NCI-H1694 (cell line): ENCODE data around the gene NLRP3.

Experiments
- DNase-seq: peaks from one replicate; lab custom pipeline; 2025; lab: John Stamatoyannopoulos, UW

NLRP3 gene

DNA sequence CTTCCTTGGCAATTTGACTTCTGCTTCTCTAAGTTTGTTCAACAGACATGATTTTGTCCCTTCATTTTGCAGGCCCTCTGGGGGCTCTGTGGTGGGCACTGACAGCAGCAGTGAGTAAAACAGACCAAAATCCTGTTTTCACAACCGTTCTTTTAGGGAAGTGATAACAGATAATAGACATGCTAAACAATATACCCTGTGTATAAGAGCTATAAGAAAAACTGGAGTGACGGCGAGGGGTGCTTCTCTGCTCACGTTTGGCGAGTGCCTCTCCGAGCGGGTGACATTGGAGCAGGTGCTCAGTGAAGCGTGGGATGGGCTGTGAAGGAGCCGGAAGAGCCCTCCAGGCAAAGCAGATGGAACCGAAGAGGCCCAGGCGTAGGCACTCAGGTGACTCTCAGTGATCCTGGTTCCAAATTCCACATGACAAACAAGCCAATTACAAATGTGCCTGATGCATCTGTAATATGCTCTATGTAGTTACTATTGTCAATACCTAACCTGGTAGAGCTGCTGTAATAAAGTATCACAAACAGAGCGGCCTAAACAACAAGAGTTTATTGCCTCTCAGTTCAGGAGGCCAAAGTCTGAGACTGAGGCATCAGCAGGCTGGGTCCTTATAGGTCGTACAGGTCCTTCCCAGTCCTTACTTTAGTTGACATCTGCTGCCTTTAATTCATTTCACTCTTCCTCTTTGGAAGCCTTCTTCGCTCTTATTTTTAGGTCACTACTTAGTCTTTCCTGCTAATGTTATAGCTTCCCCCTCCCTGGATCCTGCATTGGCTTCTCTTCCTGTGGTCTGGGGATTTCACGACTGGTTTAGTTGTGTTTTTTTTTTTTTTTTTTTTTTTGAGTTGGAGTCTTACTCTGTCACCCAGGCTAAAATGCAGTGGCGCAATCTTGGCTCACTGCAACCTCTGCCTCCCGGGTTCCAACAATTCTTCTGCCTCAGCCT is 21.9 kb downstream of the NLRP3 start:
- no peak for DNase-seq

DNA sequence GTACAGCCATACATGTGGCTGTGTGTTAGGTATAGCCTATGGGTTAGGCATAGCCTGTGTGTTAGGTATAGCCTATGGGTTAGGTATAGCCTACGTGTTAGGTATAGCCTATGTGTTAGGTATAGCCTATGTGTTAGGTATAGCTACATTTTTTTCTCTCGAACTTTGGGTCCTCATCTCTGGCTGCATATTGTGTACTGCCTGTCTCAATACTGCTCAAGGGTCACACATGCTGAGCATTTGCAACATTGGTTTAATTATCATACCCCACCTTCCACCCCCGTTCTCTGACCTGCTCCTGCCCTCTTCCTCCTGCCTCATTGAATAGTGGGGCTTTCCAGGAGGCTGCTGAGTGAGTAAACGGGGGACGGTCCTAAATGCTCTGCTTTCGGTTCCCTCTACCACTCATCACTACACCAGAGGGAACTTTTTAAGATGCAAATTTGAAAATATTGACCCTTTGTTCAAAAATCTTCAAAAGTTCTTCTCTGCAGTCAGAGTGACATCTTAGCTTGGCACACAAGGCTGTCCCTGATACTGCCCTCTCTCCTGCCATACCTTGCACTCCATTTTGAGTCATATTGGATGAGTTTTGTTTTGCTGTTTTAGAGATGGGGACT is 24.1 kb downstream of the NLRP3 start:
- DNase-seq = no peak

DNA sequence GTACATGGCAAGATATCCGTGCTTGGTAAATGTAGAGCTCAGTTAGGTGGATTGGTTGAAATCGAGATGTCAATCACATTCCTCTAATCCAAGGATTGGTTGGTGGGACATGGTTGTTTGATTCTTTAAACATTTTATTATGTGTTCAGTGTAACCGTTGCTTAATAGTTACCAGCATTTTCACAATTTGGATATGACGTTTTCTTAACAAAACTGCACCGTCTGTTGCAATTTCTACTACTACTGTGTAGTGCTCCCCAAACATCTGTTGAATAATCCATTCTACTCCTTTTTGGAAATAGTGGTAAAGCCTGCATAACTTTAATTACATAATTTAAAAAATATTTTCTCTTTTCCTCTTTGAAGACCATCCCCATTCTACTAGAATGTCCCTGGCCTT is 25.6 kb downstream of the NLRP3 start:
- no peak for DNase-seq

DNA sequence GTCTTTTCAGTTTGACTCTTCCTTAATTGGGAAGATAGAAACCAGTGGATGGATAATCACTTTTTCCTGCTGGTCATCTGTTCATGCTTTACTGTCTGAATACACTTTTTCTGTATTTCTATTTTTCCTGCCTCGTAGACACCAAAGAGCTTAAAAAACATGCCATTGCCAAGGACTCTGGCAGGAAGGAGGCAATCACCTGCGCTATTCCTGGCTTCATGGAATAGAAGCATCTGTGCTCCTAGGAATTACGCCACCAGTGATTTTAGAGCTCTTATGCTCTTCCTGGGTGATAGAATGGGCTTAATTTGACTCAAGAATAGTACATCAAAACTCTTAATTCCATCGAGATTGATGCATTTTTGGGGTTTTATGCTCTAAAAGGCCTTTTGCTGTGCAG is 26.2 kb downstream of the NLRP3 start:
- DNase-seq = no peak

DNA sequence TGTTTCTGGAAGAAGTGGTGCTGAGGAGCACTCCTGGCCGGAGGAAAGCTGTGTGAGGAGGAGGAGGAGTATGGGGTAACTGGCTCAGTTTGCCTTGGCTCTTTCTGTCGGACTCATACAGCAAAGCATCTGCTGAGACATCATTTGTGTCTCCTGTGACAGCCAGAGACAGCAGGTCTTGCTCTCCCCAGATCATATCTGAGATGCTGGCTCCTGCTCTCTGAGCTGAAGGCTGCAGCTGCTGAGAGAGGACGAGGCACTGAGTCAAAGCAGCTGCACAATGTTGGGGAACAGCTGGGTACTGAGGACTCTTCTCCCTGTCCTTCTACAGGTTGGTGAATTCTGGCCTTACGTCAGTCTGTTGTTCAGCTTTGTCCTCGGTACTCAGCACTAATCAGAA is 27.7 kb downstream of the NLRP3 start:
- DNase-seq = no peak

DNA sequence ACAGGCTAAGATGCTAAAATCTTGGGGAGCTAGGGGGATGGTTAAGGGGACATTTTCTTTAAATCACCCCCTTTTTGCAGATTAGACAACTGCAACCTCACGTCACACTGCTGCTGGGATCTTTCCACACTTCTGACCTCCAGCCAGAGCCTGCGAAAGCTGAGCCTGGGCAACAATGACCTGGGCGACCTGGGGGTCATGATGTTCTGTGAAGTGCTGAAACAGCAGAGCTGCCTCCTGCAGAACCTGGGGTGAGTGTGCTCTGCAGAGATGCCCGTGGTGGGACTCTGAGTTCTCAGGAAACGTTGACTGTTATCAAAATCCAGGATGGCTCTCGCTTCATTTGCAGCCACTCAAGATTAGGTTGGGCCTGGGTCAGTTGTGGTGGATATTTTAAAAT is 28.6 kb downstream of the NLRP3 start:
- no peak for DNase-seq

DNA sequence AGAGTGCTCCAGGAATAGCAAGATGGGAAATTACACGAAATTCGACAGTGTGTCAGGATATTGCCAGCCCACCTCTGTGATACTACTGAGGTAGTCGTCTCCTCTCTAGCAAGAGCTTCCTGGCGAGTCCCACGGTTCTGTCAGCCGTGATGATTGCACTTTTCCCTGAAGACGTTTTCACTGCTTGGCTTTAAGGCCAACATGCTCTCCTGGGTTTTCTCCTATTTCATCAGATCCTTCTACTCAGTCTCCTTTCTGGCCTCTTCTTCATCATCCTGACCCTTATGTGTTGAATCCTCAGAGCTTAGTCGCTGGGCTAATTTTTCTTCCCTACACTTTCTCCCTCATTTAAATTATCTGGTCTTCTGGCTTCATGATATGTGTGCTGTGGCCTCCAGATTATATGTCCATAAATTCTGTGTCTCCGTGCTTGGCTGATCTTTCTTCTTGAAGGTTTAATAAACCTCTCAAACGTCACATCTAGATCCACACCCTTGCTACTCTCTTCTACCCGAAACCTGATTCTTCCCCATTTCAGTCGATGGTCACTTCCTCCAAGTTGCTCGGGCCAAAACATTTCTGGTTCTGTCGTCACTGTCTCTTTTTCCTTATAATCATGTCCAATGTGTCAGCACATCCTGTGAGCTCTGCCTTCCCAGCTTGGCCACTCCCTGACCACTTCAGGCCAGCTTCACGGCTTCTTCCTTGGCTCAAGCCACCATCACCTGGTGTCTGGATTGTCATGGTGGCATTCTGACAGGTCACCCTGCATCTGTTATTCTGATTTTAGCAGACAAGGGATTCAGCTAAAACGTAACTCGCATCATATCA is 29.8 kb downstream of the NLRP3 start:
- DNase-seq = no peak

DNA sequence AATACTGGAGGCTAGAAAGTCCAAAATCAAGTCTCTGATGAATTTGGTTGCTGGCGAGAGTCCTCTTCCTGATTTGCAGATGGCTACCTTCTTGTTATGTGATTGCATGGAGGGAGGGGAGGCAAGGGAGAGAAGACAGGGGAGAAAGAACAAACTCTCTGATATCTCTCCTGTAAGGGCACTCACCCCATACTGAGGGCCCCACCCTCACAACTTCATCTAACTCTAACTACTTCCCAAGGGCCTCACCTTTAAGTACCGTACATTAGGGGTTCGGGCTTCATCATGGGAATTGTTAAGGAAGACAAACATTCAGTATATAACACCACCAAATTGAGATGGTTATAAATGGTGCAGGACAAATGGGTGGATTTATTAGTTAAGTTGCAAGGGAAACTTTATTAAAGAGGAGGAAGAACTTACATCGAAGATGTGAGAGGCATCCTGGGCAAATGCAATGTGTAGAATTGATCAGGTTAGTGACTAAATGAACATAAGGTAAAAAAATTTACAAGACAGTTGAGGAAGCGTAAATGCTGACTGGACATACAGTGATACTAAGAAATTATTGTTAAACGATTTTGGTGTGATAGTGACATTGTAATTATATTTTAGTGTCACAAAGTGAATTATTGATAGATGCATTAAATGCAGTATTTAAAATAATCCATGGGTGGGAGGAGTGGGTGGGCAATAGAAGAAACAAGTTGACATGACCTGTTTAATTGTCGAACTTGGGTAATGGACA is 31.4 kb downstream of the NLRP3 start:
- no peak for DNase-seq

DNA sequence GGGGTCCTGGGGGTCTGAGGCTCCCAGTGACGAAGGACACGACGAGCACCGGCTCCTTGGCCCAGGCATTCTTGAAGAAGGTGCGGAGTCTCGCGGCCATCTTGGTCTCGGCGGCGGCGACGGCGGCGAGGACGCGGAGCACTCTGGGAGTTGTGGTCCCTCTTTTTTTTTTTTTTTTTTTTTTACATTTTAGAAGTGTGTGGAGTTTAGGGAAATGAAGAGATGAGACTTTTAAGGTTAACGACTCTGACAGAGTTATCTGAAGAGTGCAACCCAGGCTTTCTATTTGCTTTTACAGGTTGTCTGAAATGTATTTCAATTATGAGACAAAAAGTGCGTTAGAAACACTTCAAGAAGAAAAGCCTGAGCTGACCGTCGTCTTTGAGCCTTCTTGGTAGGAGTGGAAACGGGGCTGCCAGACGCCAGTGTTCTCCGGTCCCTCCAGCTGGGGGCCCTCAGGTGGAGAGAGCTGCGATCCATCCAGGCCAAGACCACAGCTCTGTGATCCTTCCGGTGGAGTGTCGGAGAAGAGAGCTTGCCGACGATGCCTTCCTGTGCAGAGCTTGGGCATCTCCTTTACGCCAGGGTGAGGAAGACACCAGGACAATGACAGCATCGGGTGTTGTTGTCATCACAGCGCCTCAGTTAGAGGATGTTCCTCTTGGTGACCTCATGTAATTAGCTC is 32.3 kb downstream of the NLRP3 start:
- DNase-seq = no peak

DNA sequence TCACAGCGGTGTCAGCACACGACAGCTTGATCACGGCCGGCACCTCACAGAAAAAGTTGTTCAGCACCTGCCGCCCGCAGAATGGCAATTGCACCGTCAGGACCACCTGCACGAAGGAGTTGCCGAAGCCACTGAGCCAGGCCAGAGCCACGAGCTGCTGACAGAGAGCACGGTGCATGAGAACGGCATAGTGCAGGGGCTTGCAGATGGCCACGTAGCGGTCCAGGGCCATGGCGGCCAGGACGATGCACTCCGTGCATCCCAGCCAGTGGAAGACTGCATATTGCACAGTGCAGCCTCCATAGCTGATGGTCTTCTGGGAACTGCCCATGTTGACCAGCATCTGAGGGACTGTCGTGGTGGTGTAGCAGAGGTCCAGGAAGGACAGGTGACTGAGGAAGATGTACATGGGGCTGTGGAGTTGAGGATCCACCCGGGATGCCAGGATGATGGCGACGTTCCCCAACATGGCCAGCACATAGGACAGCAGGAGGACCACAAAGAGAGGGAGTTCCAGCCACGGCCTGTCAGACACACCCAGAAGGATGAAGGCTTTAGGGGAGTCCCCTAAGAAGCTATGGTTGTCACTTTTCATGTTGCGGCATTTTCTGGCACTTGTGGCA is 35.5 kb downstream of the NLRP3 start:
- DNase-seq = no peak

DNA sequence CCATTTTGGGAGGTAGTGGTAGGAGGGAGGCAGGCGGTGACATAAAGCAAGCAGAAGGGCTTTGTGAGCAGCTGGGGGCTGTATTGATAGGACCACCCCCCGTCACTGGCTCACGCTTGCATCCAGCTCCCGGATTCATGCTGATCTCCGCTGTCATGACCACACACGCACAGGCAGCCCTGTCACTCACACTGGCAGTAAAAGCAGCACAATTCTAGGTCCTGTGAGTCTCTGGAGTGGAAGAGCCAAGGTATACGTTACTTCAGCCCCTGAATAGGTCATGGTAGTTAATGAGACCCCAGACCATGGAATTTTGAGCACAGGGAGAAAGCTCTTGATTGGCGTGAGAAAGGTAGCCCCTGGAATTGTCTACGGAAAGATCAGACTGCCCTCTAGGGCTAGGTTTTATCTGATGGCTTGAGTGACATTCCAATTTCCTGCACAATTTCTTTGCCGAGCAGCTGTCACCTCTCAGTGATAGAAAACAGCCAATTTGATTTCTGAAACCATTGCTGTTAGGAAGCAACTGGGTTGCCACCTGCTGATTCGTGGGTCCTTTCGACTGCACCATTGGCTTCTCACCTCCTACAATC is 36.6 kb downstream of the NLRP3 start:
- no peak for DNase-seq

DNA sequence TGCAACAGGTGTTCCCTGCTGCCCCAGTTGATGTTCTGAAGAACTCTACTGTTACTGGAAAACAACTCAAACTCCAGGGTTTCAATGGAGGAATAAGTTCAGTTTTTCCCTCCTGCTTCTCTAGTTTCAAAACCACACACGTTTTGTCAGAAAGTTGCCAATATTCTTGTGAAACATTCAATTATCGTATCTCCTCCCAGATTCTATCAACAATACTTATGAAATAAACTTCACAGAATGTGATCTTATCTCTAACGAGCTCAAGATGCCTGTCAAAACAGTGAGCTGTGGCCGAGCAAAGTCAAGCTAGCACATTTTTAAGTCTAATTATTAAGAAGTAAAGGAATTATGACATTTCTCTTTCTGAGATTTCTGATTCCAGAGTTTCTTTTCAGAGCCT is 37.3 kb downstream of the NLRP3 start:
- no peak for DNase-seq

DNA sequence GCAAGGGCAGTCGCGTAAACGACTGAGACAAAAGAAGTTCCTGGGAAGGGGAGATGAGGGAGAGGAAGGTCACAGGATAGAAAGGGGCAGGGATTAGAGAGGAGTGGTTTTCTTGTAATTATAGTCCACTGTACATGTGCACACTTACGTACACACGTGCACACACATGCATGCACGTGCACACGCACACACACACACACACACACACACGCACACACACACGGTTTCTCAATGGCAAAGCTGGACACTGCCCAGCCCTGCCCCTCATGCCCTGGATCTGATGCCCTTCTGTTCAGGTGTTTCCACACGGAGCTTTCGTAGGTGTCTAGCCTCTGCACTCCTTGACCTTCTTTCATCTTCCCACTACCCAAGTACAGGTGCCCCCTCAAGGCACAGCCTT is 38.0 kb downstream of the NLRP3 start:
- DNase-seq = no peak

DNA sequence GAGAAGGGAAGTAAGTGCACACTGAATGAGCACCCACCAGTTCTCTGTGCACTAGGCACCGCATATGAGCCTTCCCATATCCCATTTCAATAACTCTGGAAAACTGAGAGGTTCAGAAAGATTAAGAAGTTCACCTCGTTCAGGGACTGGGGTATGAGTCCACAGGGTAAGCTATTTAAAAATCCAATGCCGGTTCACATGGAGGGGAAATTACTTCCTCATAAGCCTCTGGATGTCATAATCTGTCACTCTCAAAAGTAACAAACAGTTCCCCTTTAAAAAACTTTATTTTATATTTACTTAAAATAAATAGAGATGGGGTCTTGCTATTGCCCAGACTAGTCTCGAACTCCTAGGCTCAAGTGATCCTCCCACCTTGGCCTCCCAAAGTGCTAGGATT is 40.0 kb downstream of the NLRP3 start:
- DNase-seq = no peak

DNA sequence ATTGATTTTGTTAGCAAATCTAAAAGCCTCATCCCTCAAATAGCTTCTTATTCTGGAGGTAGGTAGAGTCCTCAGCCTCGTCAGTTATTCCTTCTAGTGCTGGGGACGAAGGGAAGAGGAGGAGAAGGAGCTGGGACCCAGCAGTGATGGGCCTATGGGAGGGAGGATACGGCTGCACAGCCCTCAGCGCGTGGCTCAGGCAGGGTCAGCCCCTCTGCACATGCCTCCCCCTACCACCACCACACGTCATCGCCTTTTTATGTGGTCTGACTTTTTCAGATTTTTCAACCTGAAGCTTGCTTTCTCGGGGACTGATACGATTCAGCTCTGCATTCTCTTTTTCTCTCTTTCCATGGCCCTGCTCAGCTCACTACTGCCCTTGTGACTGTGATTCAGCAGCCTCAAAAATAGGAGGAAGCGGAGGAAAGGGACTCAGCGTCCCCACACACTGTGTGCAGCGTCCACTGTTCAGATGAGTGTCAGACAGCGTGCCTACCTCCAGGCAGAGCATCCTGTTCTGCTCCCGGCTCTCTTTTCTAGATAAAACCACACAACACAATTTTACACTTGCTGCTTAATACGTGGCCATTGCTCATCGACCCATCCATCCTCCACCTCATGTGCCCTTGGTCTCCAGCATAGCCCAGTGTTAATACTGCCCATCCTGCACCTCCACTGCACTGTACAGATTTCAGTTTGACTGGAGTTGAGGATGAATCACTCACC is 41.1 kb downstream of the NLRP3 start:
- no peak for DNase-seq

DNA sequence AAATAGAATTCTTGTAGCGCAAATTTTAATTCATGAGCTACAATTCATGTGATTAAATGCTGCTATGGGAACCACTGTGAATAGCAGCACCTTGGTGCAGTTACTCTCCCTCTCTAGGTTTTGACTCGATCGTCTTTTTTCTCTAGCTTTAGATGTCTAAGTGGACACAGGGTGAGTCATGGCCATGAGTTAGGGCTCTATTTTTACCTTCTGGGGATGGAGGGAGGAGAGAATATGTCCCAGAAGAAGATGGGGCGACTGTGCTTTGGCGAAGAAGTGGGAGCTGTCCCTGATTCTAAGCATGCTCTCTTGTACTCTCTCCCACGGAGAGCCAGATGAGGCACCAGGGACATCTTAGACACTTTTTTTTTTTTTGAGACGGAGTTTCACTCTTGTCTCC is 43.5 kb downstream of the NLRP3 start:
- DNase-seq = no peak

DNA sequence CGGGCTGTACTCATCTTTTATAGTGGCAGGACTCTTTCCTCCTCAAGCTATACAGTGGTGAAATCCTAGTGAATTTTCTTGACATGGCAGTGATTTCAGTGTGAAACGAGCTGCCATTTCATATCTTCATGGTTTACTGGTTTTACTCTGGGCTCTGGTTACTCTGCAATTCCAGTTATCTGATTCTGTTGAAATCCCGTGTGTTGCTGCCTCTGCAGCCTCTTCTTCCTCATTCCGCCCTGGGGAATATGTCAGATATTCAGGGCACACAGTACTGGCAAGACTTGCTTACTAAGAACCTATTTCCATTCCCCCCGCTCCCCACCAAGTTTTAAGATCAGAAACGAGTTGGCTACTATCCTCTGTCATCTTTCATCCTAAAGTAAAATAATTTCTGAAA is 49.8 kb downstream of the NLRP3 start:
- DNase-seq = no peak

DNA sequence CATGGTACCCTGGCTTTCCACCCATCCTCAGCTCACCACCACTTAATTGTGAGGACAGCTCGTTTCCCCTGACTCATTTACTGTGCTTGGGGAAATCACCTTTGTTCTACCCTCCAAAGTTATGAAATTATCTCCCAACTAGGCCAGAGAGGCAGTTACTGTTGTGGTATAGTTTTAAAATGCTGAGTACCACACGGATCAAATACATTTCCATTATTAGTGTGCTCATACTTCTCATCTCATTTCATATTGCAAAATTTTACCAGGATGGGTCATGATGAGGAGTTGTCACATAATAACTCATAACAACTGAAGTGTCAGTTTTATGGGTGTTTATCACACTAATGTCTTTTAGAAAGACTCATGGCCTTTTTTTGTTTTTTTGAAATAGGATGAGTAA is 51.2 kb downstream of the NLRP3 start:
- no peak for DNase-seq

DNA sequence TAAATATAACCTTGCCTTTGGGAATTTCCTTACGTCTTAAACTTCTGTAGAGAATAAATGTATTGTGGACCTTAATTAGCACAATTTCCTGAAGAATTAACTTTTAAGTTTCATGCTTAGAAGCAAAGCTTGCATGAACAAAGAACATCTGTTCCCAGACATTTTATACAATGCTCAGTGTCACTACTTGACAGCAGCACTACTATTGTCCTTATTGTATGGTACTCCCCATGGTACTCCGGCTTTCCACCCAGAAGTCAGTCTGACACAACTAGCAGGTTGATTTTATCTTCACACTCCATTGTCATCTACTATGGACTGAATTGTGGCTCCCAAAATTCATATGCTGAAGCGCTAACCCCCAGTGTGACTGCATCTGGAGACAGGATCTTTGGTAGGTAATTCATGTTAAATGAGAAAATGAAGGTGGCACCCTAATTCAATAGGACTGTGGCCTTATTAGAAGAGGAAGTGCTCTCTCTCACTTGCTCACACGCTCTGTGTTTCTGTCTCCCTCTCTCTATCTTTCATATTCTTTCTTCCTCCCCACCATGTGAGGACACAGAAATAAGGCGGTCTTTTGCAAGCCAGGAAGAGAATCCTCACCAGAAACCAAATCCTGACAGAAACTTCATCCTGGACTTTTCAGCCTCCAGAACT is 52.6 kb downstream of the NLRP3 start:
- DNase-seq = no peak
